ENCODE measurements around the gene SCOC.
A peak's percentile ranks its signal among the peaks of the same experiment; 100 is the strongest.

SCOC gene

DNA sequence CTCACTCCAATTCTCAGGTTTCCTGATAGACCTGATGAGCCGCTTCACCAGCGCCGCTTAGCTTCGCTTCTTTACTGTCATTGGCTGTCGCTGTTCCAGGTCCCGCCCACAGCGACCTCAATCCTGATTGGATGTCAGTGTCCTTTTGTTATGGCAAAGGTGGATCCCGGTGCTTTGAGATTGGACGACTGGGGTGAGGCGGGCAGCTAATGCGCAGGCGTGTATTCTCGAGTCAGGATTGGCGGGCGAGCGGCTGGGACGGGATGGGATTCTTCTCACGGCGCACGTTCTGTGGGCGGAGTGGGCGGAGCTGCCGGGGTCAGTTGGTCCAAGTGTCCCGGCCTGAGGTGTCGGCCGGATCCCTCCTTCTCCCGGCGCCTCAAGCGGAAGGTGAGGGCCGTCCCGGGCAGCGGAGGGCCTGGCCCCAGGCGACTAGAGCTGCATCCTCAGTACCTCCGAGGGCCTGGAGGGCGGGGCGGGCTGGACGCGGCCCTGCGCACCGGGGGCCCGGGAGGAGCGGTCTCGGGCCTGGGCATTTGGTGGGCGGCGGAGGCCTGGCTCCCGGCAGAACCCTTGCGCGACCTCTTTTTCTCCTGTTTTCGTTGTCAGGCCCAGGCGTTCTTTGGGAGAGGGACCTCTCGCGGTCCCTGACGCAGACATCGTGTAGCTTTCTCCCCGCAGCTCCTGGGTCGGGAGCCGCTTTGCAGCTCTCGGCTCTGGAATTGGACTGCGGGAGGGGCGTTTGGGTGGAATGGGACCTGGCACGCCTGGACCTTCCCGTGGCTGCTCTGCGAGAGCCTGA, at the start of gene SCOC:
Gene SCOC (plus strand): TSS at position 319 of the 802 bp plus-strand sequence. CDS start 5,525 bp downstream, outside the sequence.
- peak; percentile 93 for DNase-seq

- no peak for DNase-seq
These were observed 47.0 kb upstream of the SCOC start for GRCh38 chr4:140326395-140326993.

GRCh38 chr4:140330311-140330900, 43.0 kb upstream of the SCOC start:
- no peak for DNase-seq

- DNase-seq, result no peak
These were observed 42.2 kb upstream of the SCOC start for GRCh38 chr4:140331245-140331644.

GRCh38 chr4:140331876-140332275, 41.6 kb upstream of the SCOC start:
- no peak for DNase-seq

GRCh38 chr4:140332734-140333133, 40.7 kb upstream of the SCOC start:
- DNase-seq, result no peak

GRCh38 chr4:140333523-140333922, 39.9 kb upstream of the SCOC start:
- no peak for DNase-seq

DNA sequence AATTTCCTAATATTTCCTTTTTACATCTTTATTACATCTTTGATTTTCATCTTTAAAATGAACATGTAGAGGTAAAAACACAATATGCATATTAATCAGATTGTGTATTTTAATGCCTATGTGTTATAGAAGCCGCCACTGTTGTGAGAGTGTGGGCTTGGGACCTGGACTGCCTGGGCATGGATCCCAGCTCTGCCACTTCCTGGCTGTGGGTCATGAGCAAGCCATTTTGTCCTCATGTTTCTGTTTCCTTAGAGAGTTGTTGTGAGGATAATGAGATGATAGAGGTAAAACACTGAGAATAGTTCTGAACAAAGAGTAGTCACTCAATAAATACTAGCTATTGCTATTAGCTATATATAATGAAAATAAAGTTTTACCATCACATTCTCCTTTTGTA, 38.4 kb upstream of the SCOC start:
- DNase-seq, result no peak

DNA sequence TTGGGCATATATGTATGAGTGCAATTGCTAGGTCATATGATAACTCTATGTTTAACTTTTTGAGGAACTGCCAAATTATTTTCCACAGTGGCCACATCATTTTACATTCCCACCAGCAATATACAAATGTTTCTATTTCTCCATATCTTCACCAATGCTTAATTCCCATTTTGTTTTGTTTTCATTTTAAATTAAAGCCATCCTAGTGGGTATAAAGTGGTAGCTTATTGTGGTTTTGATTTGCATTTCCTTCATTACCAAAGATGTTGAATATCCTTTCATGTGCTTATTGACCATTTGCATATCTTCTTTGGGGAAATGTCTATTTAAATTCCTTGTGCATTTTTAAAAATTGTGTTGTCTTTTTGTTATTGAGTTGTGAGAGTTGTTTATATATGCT, 36.7 kb upstream of the SCOC start:
- no peak for DNase-seq

DNA sequence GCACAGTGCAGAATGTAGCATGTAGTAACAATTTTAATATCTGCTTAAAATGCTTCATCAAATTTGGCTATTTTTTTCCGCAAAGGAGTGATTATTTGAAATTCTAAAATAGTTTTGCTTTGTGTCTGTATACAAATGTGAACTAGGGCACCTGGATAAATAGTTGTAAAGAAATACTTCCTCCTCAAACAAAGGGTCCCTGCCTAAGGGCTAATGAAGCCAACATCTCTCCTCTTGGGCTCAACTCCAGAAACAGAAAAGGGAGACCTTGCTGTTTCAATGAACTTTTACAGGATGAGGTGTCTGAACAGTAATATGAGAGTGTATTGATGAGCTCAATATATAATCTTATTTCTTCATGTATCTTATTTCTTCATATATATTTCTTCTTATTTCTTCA, 30.8 kb upstream of the SCOC start:
- no peak for DNase-seq

DNA sequence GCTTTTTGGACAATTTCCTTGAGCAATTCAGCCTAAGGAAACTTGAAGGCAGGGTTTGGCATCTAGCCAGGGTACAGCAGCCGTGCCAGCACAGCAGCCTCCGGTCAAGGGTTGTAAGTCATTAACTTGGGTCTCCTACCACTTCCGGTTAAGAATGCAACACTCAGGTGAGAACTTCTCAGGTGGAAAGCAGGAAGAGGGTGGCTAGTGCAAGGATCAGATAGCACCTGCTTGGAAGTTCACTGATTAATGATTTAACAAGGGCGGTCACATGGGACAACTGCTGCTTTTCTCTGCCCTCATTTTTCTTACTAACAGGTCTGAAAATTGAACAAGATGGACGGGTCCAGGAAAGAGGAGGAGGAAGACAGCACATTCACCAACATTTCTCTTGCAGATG, 30.1 kb upstream of the SCOC start:
- DNase-seq, result no peak

GRCh38 chr4:140344101-140344500, 29.3 kb upstream of the SCOC start:
- no peak for DNase-seq

- no peak for DNase-seq
These were observed 28.8 kb upstream of the SCOC start for GRCh38 chr4:140344621-140345020.

DNA sequence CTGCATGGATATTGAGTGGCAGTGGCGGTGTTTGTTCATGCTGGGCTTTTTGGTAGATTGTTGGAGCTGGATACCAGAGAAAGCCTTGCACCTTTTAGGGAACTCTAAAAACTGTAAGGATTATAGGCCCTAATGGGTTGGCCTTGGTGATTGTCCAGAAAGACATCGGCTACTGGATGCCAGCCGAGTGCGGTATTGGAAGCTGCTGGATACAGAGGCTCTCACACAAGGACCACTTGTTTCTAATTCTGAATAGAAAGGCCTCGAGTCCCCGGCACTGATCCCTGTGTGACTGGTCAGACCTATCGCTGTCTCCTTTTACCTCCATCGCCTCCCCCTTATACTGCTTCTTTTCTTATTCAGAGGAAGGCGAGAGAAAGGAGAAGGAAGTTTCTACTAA, 27.3 kb upstream of the SCOC start:
- no peak for DNase-seq

DNA sequence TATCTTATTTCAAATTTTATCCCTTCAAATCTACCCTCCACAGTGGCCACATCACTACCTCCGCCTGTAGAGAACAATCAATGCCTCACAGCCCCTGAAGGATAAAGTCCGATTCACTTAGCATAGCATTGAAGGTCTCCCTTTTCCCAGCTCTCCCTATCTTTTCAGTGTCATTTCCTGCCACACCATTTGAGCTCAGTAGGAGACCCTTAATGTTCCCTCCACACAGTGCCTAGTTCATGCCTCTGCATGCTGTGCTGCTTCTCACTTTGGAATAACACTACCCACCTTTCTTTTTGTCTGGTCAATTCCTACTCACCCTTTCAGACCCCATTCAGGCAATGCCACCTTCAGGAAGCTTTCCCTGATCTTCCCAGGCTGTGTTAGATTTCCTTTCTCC, 23.6 kb upstream of the SCOC start:
- no peak for DNase-seq

DNA sequence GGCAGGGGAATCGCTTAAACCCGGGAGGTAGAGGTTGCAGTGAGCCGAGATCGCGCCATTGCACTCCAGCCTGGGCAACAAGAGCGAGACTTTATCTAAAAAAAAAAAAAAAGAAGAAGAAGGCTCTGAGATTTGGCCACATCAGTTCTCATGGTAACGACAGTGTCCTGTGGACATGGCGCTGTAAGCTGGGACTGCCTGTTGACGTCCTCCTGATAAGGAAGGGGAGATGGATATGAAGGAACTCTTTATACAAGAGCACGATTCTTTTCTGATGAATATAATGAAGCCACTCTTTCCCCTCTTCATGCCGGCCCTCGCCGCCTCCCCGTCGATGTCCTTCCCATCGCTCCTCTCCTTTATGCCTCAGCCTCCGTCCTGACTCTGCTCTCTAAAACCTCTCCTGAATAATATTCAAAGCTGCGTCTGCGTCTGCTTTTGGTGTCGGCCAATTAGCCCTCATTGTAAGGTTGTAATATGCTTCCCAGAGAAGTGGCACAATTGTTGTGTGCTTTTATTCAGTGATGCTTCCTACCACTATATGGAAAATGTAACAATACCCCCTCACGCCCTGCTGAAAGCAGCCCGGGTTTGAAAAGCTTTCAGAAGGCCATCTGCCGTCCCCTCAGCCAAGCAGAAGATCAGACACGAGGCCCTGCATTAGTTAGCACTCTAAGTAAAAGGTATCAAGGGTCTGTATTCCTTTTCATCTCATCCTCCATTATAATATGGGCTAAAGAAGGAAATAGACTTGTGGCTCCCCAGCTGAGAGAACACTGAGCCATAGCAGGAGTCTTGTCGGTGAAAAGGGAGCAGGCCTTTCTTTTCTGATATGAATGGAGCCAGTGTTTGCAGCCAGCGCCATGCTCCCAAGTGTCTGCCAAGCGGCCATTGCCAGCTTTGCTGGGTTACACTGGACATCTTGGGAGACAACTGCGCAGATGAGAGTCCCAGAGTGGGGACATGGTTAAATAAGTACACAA, 22.1 kb upstream of the SCOC start:
- no peak for DNase-seq

GRCh38 chr4:140353786-140354185, 19.7 kb upstream of the SCOC start:
- DNase-seq, result no peak

GRCh38 chr4:140355288-140355687, 18.2 kb upstream of the SCOC start:
- DNase-seq, result no peak

GRCh38 chr4:140357868-140358267, 15.6 kb upstream of the SCOC start:
- DNase-seq, result no peak

GRCh38 chr4:140358281-140358680, 15.2 kb upstream of the SCOC start:
- no peak for DNase-seq

DNA sequence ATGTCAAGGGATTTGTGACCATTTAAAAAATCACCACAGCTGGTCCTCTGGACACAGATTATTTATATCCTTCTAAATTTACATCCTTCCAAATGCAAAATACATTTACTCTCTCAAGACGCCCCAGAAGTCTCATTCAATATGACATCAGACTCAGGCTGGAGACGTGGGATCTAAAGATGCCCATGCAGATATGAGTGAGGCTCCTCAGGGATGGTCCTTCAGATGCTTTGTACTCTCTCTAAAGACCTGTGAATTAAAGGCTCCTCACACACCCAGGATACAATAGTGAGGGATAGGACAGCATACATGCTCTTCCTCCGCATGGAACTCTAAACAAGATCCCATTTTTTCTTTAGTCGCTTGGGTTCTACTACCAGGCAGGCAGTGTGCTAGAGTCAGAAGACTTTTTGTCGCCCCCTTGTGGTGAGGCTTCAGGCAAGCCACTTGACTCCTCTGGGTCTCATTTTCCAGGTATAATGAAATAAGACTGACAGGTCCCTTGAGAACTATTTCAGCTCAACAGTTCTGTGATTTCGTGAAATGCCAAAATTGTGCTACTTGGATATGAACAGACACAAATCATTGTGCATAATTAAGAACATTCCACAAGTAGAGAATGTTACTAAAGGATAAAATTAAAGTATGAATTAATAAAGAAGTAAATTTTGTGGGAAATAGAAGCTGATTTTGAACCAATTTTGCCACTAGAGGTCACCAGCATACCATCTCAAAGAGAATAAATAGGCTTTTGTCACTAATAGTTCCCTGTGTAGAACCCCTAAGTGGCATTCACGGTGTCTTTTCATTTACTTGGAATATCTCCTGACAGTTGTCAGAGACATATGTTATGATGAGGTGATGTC, 13.7 kb upstream of the SCOC start:
- DNase-seq, result peak; percentile 67

DNA sequence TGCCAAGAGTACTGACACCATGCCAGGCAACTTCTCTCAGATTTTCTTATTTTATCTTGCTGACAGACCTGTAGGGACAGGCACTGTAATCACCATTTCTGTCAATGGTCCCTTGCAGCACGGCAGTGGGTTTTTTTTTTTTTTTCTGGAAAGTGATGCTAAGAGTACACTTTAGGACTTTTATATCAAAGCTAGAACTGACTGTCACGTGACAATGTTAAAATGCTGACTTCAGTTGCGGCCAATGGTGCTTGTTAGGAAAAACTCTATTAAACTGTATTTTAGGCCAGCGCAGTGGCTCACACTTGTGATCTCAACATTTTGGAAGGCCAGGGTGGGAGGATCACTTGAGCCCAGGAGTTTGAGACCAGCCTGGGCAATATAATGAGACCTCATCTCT, 12.3 kb upstream of the SCOC start:
- DNase-seq, result no peak

Data from activated T-cell treated with anti-CD3 and anti-CD28 coated beads, Interleukin-2, amount 50 U/mL, for 1 hour (primary cell).